ENCODE results near the gene TRAK1. TPM values are rescaled to one million over a fixed set of nuclear protein-coding genes. Genes with fewer than 3 reads are reported as not detected.

Gene TRAK1
- total RNA-seq, 1 donor from 2014 or later, result 323 TPM

DNA sequence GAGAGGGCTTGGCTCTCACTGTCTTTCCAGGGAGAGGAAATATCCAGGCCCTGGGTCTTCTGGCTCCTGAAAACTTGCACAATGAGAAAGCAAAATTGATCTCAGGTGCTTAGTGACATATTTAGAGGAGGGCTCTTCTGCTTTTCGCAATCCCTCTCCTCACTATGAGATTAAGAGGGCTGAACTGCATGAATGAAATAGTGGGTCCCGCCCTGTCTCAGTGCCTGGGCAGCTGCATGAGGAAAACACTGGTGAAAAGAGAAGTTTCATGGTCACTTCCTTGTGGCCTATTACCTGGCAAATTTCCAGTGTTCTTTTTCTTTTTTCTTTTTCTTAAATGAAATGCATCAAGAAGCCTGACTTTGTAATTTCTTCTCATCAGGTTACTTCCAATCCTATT lies 73.5 kb downstream of the TRAK1 start:
- intact Hi-C loops (cut with micrococcal nuclease), result no loop called here
- ATAC-seq (no peak), DNase-seq (no peak)

DNA sequence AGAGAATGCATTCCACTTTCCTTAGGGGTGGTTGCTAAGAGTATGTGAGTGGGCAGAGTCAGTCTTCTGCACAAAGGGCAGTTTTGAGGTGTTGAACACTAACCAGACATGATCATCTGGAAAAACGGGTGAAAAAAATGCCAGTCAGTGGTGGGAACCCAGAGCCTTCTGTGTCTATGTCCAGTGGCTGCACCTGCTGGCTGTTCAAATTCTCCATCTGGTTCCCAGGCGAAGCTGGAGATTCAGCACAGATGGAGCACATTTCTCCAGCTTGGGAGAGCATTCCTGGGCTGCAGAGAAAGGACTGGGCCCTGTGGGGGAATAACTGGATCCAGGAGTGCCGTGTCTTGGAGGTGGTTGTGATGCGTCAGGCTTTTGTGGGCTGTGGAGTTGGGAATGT lies 74.1 kb downstream of the TRAK1 start:
- DNase-seq (no peak), ATAC-seq (no peak)
- intact Hi-C loops (cut with micrococcal nuclease), result no loop called here

DNA sequence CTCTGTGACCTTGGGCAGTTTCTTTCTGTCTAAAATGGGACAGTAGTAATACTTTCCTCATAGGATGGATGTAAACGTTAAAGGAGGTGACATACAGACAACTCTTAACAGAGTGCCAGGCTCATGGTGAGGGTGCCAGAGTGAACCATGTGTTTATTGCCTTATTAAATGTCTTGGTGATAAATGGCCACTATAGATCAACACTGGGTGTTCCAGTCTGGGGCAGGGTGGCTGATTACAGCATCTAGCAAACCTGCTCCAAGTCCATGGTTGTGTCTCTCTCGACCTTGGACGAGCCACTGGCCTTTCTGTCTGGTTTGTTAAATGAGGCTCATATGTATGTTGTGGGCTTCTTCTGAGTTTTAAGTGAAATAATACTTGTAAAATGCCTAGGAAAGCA lies 75.1 kb downstream of the TRAK1 start:
- intact Hi-C loops (cut with micrococcal nuclease), result no loop called here
- no peak for DNase-seq
- peak; percentile 43 for ATAC-seq

DNA sequence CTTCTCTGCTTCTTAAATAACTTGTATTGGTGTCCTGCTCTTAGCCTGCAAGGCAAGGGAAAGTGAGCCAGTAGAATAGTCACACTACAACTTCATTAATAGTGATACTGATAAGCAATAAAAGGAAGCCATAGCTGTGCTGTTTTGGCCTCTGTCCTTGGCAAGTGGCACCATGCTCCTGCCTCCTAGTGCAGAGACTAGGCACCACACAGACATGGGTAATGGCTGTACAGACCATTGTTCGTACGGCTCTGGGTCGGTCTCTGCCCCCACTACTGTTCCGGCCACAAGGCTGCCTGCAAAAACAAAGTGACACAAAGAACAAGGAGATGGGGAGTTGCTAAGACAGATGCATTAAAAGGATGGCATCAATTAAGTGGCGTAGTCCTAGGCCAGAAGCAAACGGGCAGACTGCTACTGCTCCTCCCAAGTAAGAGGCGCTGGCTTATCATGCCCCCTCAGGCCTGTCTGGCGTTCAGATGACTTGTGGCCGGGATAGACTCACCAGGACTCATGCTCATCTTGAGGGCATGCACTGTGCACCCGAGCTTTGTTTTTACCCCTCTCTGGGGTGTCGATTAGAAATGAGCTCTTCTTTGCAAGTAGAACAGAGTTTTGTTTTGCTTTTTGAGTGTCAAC lies 75.6 kb downstream of the TRAK1 start:
- DNase-seq (no peak), ATAC-seq (peak; percentile 80)
- intact Hi-C loops (cut with micrococcal nuclease), result no loop called here

DNA sequence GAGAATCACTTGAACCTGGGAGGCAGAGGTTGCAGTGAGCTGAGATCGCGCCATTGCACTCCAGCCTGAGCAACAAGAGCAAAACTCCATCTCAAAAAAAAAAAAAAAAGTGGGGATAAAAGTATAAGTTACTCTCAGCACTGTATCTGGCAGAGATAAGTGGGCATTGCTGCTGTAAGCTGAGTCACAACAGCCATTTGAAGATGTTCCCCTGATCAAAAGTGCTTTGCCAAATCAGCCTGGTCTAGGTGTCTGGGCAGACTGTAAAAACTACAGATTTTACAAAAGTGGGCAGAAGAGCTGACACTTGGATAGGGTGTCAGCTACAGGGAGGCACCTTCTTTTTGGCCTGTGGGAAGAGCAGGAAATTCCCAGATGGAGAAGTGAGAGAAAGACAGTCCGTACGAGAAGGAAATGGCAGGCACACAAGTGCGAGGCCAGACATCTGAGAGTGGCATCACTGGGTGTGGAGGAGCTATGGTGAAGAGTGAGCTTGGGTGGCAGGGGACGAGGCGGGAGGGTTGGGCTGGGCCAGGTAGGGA lies 78.5 kb downstream of the TRAK1 start:
- ATAC-seq, result no peak
- DNase-seq, result no peak
- intact Hi-C loops (cut with micrococcal nuclease), result loop anchor here (10.0 kb wide), 1 partner anchor 155 kb away; no protein-coding TSS in a partner anchor

DNA sequence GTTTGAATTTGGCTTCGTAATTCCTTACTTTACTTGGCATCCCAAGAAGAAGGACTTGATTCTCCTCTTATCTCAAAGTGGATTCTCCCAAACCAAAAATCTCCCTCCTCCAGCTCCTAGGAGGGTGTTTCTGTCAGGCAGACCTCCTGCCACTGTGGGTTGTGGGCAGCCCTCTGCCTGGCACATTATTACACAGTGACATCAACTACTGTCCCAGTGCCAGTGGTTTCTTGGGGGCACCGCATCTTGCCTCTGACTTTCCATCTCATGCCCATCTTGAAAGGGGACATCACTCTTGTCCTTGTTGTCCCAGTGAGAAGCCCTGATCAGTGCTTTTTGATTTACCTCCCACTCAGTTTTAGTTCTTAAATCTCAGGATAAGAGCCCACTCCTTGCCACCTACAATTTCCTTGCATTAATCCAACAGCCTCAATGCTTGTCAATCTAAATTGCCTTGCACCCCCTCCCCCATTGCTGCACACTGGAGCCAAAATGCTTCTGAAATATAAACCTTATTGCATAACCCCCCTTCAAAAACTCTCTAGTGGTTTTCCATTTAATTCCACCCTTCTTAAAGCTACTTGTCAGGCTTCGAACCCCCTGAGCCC lies 81.0 kb downstream of the TRAK1 start:
- no peak for DNase-seq
- ATAC-seq, result no peak
- intact Hi-C loops (cut with micrococcal nuclease), result loop anchor here (10.0 kb wide), 1 partner anchor 157 kb away; no protein-coding TSS in a partner anchor

DNA sequence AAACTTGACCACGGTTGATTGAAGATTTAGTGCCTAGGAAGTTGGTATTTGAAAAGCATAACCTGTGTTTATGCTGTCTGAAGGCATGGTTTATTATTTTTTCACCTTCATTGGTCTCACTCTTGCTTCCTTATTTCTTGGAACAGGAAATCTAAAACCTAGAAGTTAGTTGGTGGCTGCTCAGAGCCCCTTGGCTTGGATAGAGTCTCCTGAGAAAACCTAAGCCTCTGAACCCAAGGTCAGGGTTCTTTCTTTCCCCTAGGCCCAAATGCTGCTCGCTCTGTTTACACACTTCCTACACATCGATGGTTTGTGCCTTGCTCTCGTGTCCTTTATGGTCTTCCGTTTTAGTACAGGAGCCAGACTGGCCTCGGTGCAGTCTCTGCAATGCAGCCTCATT lies 82.2 kb downstream of the TRAK1 start:
- intact Hi-C loops (cut with micrococcal nuclease), result loop anchor here (10.0 kb wide), 1 partner anchor 159 kb away; no protein-coding TSS in a partner anchor
- ATAC-seq (no peak), DNase-seq (no peak)

DNA sequence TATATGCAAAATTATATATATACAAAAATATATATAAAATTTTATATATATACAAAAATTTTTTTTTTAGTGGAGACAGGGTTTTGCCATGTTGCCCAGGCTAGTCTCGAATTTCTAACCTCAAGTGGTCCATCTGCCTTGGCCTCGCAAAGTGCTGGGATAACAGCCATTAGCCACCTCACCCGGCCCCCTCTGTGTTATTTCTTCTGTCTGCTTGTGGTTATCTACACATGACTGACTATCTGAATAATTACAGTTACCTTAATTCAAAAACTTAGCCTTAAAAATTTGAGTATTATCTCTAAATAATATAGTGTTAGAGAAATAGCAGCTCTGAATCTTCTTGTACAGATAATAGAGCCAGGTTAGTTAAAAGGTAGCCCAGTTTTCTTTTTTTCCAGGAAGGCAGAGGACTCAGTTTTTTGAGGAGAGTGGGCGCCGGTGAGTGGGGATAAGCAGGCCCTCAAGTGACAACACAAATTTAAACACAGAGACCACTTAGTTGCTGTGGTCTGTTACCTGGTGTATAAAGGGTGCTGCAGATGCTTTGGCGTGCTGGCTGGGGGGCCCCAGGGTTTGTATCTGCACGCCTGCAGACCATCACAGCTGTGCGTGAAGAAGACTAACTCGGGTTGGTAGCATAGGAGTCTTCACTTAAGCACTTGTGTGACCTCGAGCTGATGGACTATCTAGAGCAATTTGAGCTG lies 83.7 kb downstream of the TRAK1 start:
- ATAC-seq, result no peak
- intact Hi-C loops (cut with micrococcal nuclease), result loop anchor here (10.0 kb wide), 1 partner anchor 160 kb away; no protein-coding TSS in a partner anchor
- DNase-seq, result no peak

DNA sequence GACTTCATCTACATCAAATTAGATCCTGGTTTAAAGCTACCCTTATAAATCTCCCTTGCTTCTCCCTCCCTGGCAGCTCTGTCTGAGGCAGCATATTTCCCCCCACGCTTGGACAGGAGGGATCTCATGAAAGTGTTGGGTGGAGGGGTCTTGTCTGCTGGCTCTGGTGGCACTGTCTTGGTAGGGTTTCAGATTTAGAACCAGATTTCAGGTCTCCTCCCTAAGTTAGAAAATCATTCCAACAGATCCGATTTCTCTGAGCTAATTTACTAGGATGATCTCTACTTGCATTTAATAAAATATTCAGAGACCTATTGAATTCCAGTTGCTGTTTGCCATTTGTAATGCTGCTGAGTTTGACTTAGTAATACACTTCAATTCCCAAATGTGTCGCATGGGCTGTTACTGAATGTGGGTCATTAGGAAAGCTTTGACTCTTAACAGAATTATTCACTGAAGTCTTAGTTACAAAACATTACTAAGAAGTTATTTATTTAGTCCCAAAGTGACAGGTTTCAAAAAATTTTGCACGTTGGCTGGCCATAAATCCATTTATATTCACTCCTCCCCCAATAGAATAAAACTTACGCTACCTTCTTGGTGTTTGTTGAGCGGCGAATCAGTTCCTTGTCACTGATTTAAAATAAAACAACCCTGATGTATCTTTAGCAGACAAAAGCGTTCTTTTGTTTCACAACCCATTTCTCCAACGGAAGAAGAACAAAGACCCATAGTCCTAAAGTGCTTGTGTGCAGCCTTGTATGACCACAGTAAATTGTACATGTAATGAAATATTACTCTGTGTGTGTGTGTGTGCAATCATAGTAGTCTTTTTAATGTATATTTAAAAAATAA lies 84.5 kb downstream of the TRAK1 start:
- DNase-seq, result no peak
- ATAC-seq, result no peak
- intact Hi-C loops (cut with micrococcal nuclease), result loop anchor here (10.0 kb wide), 1 partner anchor 161 kb away; no protein-coding TSS in a partner anchor

DNA sequence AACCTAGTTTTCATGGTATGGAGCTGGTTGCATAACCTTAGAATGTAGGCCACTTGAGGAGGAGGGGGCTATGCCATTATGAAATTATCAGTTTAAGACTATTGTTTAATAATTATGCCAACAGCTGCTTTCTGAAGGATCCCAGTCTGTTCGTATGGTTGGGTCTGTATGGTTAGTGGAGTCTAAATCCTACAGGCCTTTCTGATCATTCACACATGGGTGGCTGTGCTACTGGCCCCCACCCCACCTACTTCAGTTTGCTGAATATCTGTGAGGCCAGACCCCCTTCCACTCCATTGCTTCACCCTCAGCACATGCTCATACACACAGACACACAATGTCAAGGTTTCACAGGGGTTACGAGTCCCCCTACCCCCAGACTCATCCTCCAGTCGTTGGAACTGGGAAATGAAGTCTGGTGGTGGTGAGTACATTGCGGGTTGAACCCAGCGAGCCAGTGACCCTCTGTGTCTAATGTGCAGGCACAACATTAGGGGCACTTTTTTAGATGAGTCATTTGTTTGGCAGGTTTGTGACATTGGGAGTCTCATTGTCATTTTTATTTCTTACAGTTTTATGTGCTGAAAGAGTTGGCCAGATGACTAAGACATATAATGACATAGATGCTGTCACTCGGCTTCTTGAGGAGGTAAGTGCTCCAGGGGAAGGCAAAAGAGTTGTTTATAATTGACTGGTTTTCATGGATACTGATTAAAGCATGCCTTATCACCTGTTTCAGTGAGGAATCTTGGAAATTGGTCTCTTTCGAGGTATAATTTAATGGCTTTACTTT lies 85.3 kb downstream of the TRAK1 start:
- DNase-seq (no peak), ATAC-seq (no peak)
- intact Hi-C loops (cut with micrococcal nuclease), result loop anchor here (10.0 kb wide), 1 partner anchor 162 kb away; no protein-coding TSS in a partner anchor

DNA sequence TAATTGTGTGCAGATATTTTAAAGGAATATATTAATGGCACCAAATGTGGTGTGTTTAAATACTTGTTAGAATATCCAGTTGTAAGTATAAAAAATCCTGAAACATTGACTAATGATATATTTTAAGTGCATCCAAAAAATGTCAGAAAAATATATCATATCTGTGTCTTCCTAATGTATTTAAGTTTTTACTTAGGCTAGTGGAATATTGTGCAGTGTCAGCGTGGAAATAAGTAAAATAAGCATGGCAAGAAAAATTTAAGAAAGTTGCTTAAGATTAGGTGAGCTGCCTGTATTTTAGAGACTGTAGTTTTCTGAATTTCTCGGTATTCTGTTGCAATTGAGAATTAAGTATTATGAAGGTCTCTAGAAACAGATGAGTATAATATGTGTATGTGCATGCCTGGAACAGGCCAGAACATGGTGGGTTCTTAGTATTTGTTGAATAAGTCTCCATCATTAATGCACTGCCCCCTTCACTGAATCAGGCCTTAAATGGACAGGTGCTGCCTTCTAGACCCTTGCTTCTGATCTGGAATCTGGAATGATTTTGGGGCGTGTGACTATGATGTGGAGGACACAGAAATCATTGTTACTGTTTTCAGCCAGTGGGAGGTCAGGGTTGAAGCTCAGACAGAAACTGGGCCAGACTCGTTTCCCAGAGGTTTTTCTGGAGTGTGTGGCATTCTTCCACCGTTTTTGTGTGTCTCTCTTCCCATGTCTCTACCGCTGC lies 86.1 kb downstream of the TRAK1 start:
- DNase-seq (no peak), ATAC-seq (no peak)
- intact Hi-C loops (cut with micrococcal nuclease), result loop anchor here (10.0 kb wide), 1 partner anchor 162 kb away; no protein-coding TSS in a partner anchor

DNA sequence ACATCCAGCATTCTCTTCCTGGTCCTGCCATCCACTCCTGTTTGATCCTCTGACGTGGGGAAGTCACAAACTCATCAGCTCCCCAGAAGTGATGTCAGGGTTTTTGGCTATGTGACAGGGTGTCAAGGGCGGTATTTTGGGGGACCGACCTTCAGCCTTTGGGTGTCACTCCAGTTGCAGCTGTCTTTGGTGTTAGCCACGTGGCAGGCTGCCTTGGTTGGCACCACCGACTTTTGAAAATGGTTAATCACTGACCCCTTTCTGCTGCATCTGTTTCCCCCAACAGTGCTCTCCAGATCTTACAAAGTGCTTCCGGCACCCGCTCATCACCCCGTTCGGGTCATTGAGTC lies 86.6 kb downstream of the TRAK1 start:
- DNase-seq, result no peak
- intact Hi-C loops (cut with micrococcal nuclease), result loop anchor here (10.0 kb wide), 1 partner anchor 163 kb away; no protein-coding TSS in a partner anchor
- no peak for ATAC-seq

DNA sequence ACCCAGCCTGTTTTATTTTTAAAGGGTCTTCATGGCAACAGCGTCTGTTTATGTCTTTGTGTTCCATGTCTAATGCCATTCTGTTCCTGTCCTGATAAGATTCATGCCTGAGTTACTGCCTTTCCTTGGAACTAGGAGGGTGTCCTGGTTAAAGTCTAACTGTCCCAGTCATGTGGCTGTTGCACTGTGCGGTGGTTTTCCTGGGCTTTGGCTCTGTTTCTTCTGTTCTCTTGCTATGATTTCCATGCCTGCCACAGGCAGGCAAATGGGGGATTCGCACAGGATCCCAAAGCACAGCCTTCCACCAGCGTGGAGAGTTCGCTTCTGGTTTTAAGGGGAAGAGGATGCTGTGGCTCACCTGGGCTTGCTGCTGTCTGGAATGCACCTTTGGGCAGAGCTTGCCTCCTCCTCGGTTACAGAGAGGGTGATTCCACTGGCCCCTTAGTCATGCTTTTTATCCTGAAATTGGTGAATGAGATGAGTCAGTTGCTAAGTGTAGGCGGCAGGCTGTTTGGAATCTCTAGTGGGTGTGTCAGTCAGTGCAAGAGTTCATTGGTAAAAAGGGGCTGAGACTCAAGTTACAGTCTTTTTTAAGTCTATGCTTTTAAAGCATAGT lies 88.1 kb downstream of the TRAK1 start:
- no peak for DNase-seq
- intact Hi-C loops (cut with micrococcal nuclease), result loop anchor here (10.0 kb wide), 1 partner anchor 164 kb away; no protein-coding TSS in a partner anchor
- ATAC-seq, result peak; percentile 84

DNA sequence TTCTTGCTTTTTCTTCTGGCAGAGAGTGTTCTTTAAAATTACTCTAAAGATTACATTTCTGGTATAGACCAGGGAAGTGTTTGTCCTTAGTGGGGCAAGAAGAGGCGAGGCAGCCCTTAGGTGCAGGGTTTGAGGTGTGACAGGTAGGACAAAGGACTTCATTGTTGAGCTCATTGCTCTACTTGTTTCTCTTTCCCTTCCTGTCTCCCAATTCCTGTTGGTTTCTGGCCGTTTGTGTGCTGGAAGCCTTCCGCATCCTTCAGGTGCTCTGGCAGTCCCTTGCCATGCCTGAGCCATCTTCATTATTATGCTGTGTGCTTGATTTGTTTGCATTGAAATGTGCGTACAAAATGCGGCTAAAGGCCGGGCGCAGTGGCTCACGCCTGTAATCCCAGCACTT lies 89.7 kb downstream of the TRAK1 start:
- intact Hi-C loops (cut with micrococcal nuclease), result no loop called here
- DNase-seq, result no peak
- no peak for ATAC-seq

DNA sequence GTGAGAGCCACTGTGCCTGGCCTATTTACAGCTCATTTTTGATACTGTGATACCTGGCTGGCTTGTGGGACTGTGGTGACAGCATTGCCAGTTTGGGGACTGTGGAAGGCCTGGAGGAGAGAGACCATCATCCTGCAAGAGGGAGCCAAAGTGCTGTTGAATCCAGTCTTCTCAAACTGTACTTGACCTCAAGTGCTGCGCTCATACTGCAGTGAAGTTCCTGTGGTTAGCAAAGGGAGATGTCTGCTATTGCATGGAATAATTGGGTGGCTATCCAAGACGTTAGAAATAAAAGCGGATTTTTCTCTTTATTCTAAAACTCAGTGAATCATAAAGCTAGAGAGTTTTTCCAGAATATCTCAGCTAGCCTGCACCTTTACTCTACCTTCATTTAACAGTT lies 91.4 kb downstream of the TRAK1 start:
- DNase-seq, result no peak
- intact Hi-C loops (cut with micrococcal nuclease), result no loop called here
- peak; percentile 33 for ATAC-seq

DNA sequence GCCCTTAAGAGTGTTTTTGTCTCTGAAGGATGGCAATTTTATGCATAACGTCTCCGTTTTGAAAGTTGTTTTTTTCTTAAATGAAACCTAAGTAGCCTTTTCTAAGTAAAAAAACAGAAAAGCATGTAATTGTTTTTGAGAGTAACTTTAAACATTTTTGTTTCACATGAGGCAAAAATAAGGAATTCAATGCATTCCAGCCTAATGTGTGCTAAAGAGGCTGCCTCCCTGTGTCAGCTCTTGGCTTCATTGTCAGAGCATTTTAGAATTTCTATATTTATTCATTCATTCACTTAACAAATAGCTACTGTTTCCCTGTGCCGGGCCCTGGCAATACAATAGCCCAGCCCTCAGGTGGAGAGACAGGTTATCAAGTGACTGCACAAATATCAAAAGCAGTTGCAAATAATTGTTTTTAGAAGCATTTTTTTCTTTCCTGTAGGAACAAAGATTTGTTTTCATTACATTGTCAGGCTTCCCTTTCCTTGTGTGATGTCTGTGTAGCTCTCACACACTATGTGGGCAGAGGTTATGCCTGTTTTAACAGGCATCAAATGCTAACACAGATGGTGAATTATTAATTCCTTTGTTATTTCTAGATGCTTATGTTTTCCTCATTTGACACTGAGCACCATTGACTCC lies 93.0 kb downstream of the TRAK1 start:
- intact Hi-C loops (cut with micrococcal nuclease), result no loop called here
- DNase-seq (no peak), ATAC-seq (no peak)
